RPMI7951 (cell line): ENCODE data around the gene STAT5B. TPM values are rescaled to one million over a fixed set of nuclear protein-coding genes. Genes with fewer than 3 reads are reported as not detected.
"Not testable (repeated sequence)": the region's sequence is repeated elsewhere in the genome, so short reads cannot be mapped to it uniquely, and the experiment has no call there.

ENCODE experiments used
- DNase-seq: peaks from one replicate; pipeline ENCODE4 v3.0.0-alpha.2; 2012; ENCODE audit warnings: low read depth
- total RNA-seq: library from RNA; depleted of rRNA; stranded (reverse); fragments of >200 nt; shearing (Covaris generic); gene quantifications from 2 replicates; pipeline ENCODE4 v1.2.3, GENCODE V29; 2014

Gene STAT5B
- total RNA-seq, 1 experiment from 2014 or later: 11.2 TPM

DNA sequence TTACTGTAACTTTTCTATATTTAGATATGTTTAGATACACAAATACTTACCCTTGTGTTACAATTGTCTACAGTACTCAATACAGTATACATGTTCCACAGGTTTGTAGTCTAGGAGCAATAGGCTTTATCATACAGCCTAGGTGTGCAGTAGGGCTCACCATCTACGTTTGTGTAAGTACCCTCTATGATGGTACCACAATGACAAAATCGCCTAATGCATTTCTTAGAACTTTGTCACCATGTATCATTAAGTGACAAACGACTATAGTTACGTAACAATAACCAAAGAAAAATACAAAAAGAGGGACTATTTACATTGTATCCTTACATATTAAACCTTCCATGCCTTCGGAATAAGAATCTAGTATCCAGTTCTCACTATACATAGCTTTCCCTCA is 8.0 kb downstream of the STAT5B start:
- no peak for DNase-seq

DNA sequence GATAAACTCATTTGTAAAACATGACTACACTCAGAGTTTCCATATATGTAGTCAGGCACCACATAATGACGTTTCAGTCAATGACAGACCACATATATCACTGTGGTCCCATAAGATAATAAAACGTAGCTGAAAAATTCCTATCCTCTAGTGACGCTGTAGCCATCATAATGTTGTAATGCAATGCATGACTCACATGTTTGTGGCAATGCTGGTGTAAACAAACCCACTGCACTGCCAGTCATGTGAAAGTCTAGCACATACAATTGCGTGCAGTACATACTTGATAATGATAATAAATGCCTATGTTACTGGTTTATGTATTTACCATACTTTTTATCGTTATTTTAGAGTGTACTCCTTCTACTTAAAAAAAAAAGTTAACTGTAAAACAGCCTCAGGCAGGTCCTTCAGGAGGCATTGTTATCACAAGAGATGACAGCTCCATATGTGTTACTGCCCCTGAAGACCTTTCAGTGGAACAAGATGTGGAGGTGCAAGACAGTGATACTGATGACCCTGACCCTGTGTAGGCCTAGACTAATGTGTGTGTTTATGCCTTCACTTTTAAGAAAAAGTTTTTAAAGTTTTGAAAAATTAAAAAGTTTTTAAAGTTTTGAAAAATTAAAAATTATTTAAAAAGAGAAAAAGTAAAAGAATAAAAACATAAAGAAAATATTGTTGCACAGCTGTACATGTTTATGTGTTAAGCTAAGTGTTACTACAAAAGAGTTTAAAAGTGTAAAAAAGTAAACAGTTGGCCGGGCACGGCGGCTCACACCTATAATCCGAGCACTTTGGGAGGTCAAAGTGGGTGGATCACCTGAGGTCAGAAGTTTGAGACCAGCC is 9.0 kb downstream of the STAT5B start:
- peak; percentile 79 for DNase-seq

DNA sequence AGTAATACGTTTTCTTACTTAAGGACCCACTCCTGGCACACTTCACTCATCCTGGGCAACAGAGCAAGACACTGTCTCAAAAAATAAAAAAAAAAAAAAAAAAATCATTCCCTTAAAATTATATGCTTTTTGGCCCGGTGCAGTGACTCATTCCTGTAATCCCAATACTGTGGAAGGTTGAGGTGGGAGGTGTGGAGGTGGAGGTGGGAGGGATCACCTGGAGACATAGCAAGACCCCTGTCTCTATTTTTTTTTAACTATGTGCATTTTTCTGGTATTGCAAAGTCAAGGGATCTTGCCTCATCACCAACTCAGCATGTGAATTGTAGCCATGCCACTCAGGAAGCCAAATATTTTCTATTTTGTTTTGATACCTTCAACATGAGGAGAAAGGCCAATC is 9.7 kb downstream of the STAT5B start:
- no peak for DNase-seq

DNA sequence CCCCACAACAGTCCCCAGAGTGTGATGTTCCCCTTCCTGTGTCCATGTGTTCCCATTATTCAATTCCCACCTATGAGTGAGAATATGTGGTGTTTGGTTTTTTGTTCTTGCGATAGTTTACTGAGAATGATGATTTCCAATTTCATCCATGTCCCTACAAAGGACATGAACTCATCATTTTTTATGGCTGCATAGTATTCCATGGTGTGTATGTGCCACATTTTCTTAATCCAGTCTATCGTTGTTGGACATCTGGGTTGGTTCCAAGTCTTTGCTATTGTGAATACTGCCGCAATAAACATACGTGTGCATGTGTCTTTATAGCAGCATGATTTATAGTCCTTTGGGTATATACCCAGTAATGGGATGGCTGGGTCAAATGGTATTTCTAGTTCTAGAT is 11.8 kb downstream of the STAT5B start:
- not testable (repeated sequence) for DNase-seq

- DNase-seq: no peak
Measured at GRCh38 chr17:42260318-42260717, 15.9 kb downstream of the STAT5B start.

DNA sequence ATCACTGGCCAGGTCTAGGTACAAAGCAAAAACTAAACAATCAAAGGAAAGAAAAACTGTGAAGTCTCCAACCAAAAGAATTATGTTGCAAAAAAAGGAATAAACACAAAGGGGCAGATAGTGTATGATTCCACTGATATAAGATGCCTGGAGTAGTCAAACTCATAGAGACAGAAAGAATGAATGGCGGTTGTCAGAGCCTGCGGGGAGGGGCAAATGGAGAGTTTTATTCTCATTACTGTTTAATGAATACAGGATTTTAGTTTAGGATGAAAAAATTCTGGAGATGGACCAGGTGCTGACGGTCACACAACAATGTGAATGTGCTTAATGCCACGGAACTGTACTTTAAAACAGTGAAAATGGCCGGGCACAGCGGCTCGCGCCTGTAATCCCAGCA is 20.7 kb downstream of the STAT5B start:
- no peak for DNase-seq

- DNase-seq: no peak
Measured at GRCh38 chr17:42253578-42253977, 22.6 kb downstream of the STAT5B start.

DNA sequence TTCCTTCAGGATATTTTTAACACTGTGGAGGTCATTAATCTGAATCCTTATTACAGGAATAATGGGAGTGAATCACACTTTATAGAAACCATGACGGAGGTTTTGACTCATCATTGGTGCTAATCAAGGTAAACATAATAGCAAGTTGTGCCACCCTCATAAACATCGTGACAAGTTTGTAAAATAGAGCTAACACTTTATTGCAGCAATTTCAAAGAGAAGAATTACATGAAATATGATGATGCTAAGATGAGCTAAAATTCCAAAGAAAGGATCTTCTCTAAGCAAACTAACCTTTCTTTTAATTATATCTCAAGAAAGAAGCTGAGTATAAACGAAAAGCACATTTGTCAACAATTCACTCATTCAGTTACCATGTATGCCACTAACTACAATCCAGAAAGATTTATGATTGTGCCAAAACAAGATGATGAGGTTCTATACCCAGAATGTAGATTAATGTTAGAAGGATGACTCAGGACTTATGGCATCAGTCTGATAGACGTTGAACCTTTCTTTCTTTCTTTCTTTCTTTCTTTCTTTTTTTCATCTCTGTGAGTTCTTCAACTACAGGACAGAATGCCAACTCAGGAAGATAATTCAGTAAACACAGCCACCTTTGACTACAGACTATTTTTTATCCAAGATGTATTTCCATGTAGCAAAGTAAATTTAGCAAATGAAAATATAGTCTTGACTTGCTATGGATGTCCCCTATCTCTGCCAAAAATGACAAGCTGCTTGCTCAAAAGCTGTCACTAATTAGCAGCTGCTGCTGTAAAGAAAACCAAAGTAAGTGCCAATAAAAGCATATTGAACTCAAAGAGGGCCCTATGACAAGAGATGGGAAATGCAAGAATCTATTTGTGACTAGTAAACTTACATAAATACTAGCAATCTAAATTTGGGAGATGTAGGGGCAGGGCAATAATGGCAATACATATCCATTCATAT is 23.3 kb downstream of the STAT5B start:
- DNase-seq: no peak

DNA sequence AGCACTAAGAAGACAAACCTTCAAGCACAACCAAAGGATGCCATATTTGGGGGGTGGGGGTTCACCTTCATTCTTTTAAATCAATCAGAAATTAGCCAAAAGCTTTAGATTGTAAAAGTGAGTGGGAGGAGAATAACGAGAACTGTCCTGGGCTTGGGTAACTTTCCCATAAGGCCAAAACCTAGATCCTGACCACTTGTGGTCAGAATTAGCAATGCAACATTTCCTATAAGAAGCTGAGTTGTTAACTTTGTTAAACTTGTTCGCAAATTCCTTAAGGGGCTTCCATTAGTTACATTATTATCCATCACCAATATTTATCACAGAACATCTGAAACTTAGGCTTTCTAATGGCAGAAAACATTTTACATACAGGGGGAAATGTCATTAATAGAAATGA is 25.1 kb downstream of the STAT5B start:
- DNase-seq: peak; percentile 20

- no peak for DNase-seq
Measured at GRCh38 chr17:42249681-42250446, 26.3 kb downstream of the STAT5B start.

GRCh38 chr17:42248351-42249179 is 27.6 kb downstream of the STAT5B start:
- DNase-seq: peak; percentile 86

DNA sequence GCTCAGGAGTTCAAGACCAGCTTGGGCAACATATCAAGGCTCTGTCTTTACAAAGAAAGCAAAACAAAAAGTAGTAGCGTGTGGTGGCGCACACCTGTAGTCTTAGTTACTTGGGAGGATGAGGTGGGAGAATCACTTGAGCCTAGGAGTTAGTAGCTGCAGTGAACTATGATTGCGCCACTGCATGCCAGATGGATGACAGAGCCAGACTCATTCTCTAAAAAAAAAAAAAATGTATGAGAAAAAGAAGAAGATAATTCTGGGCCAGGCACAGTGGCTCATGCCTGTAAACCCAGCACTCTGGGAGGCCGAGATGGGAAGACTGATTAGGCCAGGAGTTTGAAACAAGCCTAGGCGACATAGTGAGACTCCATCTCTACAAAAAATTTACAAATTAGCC is 28.5 kb downstream of the STAT5B start:
- peak; percentile 37 for DNase-seq

GRCh38 chr17:42246515-42246914 is 29.7 kb downstream of the STAT5B start:
- no peak for DNase-seq

GRCh38 chr17:42245183-42245582 is 31.0 kb downstream of the STAT5B start:
- DNase-seq: not testable (repeated sequence)

DNA sequence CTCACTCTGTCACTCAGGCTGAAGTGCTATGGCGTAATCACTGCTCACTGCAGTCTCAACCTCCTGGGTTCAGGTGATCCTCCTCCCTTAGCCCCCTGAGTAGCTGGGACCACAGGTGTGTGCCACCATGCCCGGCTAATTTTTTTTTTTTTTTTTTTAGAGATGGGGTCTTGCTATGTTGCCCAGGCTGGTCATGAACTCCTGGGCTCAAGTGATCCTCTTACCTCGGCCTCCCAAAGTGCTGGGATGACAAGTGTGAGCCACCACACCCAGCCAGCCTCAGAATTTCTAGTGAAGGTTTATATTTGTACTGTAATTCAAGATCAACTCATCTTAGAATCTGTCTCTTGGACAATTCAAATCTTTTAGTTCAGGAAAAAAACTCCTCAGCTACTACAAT is 32.1 kb downstream of the STAT5B start:
- not testable (repeated sequence) for DNase-seq

DNA sequence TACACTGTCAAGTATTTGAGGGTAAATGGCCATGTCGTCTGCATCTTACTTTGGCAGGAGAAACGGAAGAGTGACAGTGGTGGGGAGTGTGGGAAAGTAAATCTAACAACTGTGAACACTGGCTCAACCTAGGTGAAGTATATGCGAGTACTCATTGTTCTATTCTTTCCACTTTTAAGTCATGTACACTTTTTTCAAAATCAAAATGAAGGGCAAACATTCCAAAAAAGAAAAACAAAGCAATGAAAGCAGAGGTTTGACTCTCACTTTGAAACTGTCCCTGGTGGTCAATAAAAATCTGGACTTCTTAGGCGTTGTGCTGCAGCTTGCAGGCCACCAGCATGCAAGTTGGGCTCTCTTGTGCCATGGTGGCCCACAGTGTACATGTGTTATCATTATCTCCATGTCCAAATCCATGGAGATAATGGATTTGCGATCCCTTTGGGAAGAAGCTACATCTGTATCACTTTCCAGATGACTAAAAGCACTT is 32.7 kb downstream of the STAT5B start:
- DNase-seq: no peak

DNA sequence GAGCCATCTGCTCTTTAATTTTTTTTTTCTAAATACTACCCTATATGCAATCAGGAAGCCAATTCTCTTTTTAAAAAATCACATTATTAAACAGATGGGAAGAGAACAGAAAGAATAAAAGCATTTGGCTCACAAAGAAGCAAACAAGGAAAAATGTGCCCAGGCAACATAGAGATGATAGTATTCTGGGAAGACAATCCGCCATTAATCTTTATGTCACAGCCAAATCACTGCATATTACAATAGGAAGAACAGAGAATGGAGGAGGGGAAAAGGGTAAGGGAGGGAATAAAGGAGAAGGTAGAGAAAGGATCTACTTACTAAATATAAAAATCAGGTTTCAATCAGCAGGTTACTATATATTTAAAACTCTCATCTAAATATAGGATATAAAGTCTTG is 34.3 kb downstream of the STAT5B start:
- DNase-seq: no peak

- not testable (repeated sequence) for DNase-seq
Measured at GRCh38 chr17:42240863-42241262, 35.3 kb downstream of the STAT5B start.

DNA sequence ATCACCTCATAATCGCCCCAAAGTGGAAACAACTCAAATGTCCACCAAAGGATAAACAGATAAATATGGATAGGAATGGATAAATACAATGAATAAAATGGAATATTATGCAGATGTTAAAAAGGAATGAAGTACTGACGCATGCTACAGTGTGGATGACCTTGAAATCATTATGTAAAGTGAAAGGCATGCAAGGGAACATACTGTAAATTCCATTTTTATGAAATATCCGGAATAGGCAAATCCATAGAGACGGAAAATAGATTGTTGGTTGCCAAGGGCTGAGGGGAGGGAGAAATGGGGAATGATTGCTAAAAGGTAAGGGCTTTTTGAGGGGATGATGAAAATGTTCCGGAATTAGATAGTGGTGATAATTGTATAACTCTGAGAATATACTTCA is 36.0 kb downstream of the STAT5B start:
- DNase-seq: no peak

- not testable (repeated sequence) for DNase-seq
Measured at GRCh38 chr17:42239576-42239975, 36.6 kb downstream of the STAT5B start.

DNA sequence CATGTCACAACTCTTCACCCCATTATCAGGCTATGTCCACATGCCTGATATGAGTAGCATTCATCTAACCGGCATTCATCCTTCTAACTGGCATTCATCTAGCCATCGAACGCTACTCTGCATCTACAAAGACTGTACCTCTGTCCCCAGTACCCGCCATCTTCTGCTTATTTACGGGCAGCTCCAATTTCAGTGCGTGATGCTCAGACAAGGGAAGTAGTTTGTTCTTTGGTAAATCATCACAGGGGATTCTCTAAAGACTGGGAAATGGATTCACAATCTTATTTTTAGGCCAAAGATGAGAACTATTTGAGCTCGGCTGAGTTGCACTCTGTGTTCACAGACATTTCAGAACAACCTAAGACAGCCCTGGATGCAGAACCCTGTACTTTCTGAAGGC is 39.4 kb downstream of the STAT5B start:
- DNase-seq: no peak
